HG03558 (cell line): ENCODE measurements around the gene LECT2.

Experiments
- ATAC-seq: cut with Tn5 transposase; IDR thresholded peaks from one replicate; pipeline ENCODE4 v1.9.1; 2021; ENCODE audit warnings: moderate number of reproducible peaks; ENCODE audit not compliant: unreplicated experiment; ENCODE audit errors: extremely low read depth

The LECT2 gene

GRCh38 chr5:135942202-135942771, 12.5 kb downstream of the LECT2 start:
- ATAC-seq = no peak

GRCh38 chr5:135941711-135942110, 13.1 kb downstream of the LECT2 start:
- no peak for ATAC-seq

- no peak for ATAC-seq
These were observed 17.4 kb downstream of the LECT2 start for GRCh38 chr5:135937245-135937911.

GRCh38 chr5:135934939-135935338, 19.8 kb downstream of the LECT2 start:
- no peak for ATAC-seq

- no peak for ATAC-seq
These were observed 23.9 kb downstream of the LECT2 start for GRCh38 chr5:135930949-135931295.

- no peak for ATAC-seq
These were observed 24.5 kb downstream of the LECT2 start for GRCh38 chr5:135930029-135930948.

- no peak for ATAC-seq
These were observed 33.4 kb downstream of the LECT2 start for GRCh38 chr5:135921388-135921787.

GRCh38 chr5:135920199-135920598, 34.6 kb downstream of the LECT2 start:
- no peak for ATAC-seq

- no peak for ATAC-seq
These were observed 38.0 kb downstream of the LECT2 start for GRCh38 chr5:135916638-135917263.

- no peak for ATAC-seq
These were observed 39.2 kb downstream of the LECT2 start for GRCh38 chr5:135915466-135916001.

- ATAC-seq = no peak
These were observed 40.8 kb downstream of the LECT2 start for GRCh38 chr5:135913713-135914626.

- no peak for ATAC-seq
These were observed 49.6 kb downstream of the LECT2 start for GRCh38 chr5:135905144-135905543.

GRCh38 chr5:135901633-135902032, 53.1 kb downstream of the LECT2 start:
- no peak for ATAC-seq

- ATAC-seq = no peak
These were observed 54.5 kb downstream of the LECT2 start for GRCh38 chr5:135900276-135900675.

- ATAC-seq = no peak
These were observed 56.1 kb downstream of the LECT2 start for GRCh38 chr5:135898651-135899050.
